H1 (cell line): ENCODE data around the gene IFNL1. TPM values are rescaled to one million over a fixed set of nuclear protein-coding genes. Genes with fewer than 3 reads are reported as not detected.

ENCODE experiments used
- CTCF ChIA-PET: fragments of 300-600 bp; sonication (Branson Sonifier 250); formaldehyde crosslinking; loops from one replicate; lab custom pipeline; 2021; ENCODE audit not compliant: partially characterized antibody; lab: Charles Lee
- POLR2A ChIA-PET: fragments of 300-600 bp; sonication (Branson Sonifier 250); formaldehyde crosslinking; loops from one replicate; lab custom pipeline; 2021; ENCODE audit warnings: inconsistent platforms; ENCODE audit not compliant: partially characterized antibody; lab: Charles Lee
- DNase-seq, 2 experiments: peaks; one replicate each; pipeline versions ENCODE4 v3.0.0 to v3.0.0-alpha.2; 2010 to 2022; ENCODE audit warnings: low spot score in 2 of 2, low read depth in 1 of 2, mixed read lengths in 1 of 2
- FAIRE-seq: peaks from 2 replicates; lab custom pipeline; 2011; peaks lifted over from hg19 to GRCh38; lab: Jason Lieb, UNC
- H2AFZ ChIP-seq: 2 replicates; pipeline ENCODE4 v1.8.1; 2012; ENCODE audit warnings: low read length, inconsistent platforms
- H2AK5ac ChIP-seq: 2 replicates; pipeline ENCODE4 v1.6.1; 2013; ENCODE audit warnings: low read depth, low read length
- H2BK120ac ChIP-seq: replicated peaks from 2 replicates; pipeline ENCODE3; 2013; ENCODE audit warnings: low read depth, low read length, inconsistent platforms
- H2BK12ac ChIP-seq: 2 replicates; pipeline ENCODE4 v1.6.1; 2013; ENCODE audit warnings: low read depth, low read length
- H2BK15ac ChIP-seq: 2 replicates; pipeline ENCODE4 v1.6.1; 2013; ENCODE audit warnings: low read length
- H2BK20ac ChIP-seq: 2 replicates; pipeline ENCODE4 v1.6.1; 2013; ENCODE audit warnings: low read length
- H2BK5ac ChIP-seq: 2 replicates; pipeline ENCODE4 v1.6.1; 2013; ENCODE audit warnings: low read depth, low read length
- H3K14ac ChIP-seq: 2 replicates; pipeline ENCODE4 v1.6.1; 2013; ENCODE audit warnings: inconsistent platforms; ENCODE audit not compliant: insufficient read length
- H3K18ac ChIP-seq: 2 replicates; pipeline ENCODE4 v1.6.1; 2013; ENCODE audit warnings: low read length; ENCODE audit errors: extremely low read depth
- H3K23ac ChIP-seq: 2 replicates; pipeline ENCODE4 v1.6.1; 2013; ENCODE audit warnings: inconsistent platforms; ENCODE audit not compliant: insufficient read length
- H3K23me2 ChIP-seq: 2 replicates; pipeline ENCODE4 v1.6.1; 2013; ENCODE audit warnings: low read depth, low read length
- H3K27ac ChIP-seq: 2 replicates; pipeline ENCODE4 v1.6.1; 2011; ENCODE audit warnings: low read depth, low read length, inconsistent platforms
- H3K27me3 ChIP-seq, 4 experiments: replicated peaks in 1 of 4; 1 replicate in 1 of 4; 2 replicates in 3 of 4; pipeline versions ENCODE4 v1.6.1 to v1.8.1; 2011 to 2013; ENCODE audit warnings: low read length in 3 of 4, mild to moderate bottlenecking in 3 of 4, inconsistent platforms in 2 of 4, mixed read lengths in 2 of 4, moderate library complexity in 1 of 4; ENCODE audit not compliant: control insufficient read depth in 3 of 4, insufficient read depth in 3 of 4; ENCODE audit errors: extremely low read depth in 1 of 4
- H3K36me3 ChIP-seq, 4 experiments: 2 replicates each; pipeline versions ENCODE4 v1.6.1 to v1.8.1; 2011 to 2013; ENCODE audit warnings: mild to moderate bottlenecking in 4 of 4, low read length in 3 of 4, moderate library complexity in 2 of 4, control low read depth in 1 of 4, inconsistent platforms in 1 of 4; ENCODE audit not compliant: insufficient read depth in 4 of 4, control insufficient read depth in 2 of 4
- H3K4ac ChIP-seq: replicated peaks from 2 replicates; pipeline ENCODE3; 2013; ENCODE audit warnings: low read length, low read depth, mixed read lengths, inconsistent platforms; ENCODE audit not compliant: insufficient read length
- H3K4me1 ChIP-seq, 4 experiments: replicated peaks in 1 of 4; 1 replicate in 1 of 4; 2 replicates in 3 of 4; pipeline versions ENCODE4 v1.6.1 to v1.8.1; 2011 to 2013; ENCODE audit warnings: low read length in 3 of 4, inconsistent platforms in 2 of 4, mixed read lengths in 1 of 4; ENCODE audit not compliant: insufficient read depth in 4 of 4, control insufficient read depth in 3 of 4
- H3K4me2 ChIP-seq, 2 experiments: 2 replicates each; pipeline versions ENCODE4 v1.6.1 to v1.8.1; 2011 to 2013; ENCODE audit warnings: low read depth in 2 of 2, low read length in 2 of 2, control low read depth in 1 of 2, inconsistent platforms in 1 of 2, mild to moderate bottlenecking in 1 of 2; ENCODE audit not compliant: insufficient read depth in 1 of 2
- H3K4me3 ChIP-seq, 4 experiments: fragments of 200-600, 300-600 bp in 1 of 4; sonication (generic), shearing (Covaris generic), sonication (Bioruptor Twin) in 1 of 4; 2 replicates each; pipeline versions ENCODE4 v1.5.1 to v1.8.1; 2011 to 2016; ENCODE audit warnings: low read length in 4 of 4, low read depth in 3 of 4, control low read depth in 2 of 4, inconsistent platforms in 2 of 4, mild to moderate bottlenecking in 2 of 4, mixed read lengths in 1 of 4, moderate library complexity in 1 of 4; ENCODE audit not compliant: insufficient read depth in 2 of 4; ENCODE audit errors: extremely low read depth in 1 of 4
- H3K56ac ChIP-seq: replicated peaks from 2 replicates; pipeline ENCODE3; 2013; ENCODE audit warnings: low read depth, mild to moderate bottlenecking, mixed read lengths, low read length, inconsistent platforms; ENCODE audit not compliant: insufficient read length
- H3K79me1 ChIP-seq: 2 replicates; pipeline ENCODE4 v1.6.1; 2013; ENCODE audit warnings: low read depth, low read length, control low read depth
- H3K79me2 ChIP-seq, 2 experiments: 2 replicates each; pipeline versions ENCODE4 v1.6.1 to v1.8.1; 2012 to 2013; ENCODE audit warnings: low read length in 2 of 2, mild to moderate bottlenecking in 2 of 2, inconsistent platforms in 1 of 2; ENCODE audit not compliant: insufficient read depth in 2 of 2, control insufficient read depth in 1 of 2
- H3K9ac ChIP-seq, 4 experiments: replicated peaks in 1 of 4; 1 replicate in 1 of 4; 2 replicates in 3 of 4; pipeline versions ENCODE4 v1.6.1 to v1.8.1; 2011 to 2013; ENCODE audit warnings: low read depth in 3 of 4, low read length in 3 of 4, control low read depth in 2 of 4, mild to moderate bottlenecking in 2 of 4, moderate library complexity in 2 of 4, inconsistent platforms in 1 of 4; ENCODE audit errors: extremely low read depth in 1 of 4
- H3K9me3 ChIP-seq, 2 experiments: 2 replicates each; pipeline versions ENCODE4 v1.6.1 to v1.8.1; 2012 to 2013; ENCODE audit warnings: mild to moderate bottlenecking in 2 of 2, moderate library complexity in 2 of 2, control low read depth in 1 of 2, inconsistent platforms in 1 of 2, low read depth in 1 of 2, low read length in 1 of 2, mixed read lengths in 1 of 2; ENCODE audit not compliant: insufficient read depth in 2 of 2
- H4K20me1 ChIP-seq, 2 experiments: replicated peaks in 1 of 2; 2 replicates each; pipeline versions ENCODE3 to v1.8.1; 2011 to 2013; ENCODE audit warnings: inconsistent platforms in 2 of 2, low read length in 2 of 2, mild to moderate bottlenecking in 1 of 2; ENCODE audit not compliant: insufficient read depth in 2 of 2, control insufficient read depth in 1 of 2
- H4K5ac ChIP-seq: 2 replicates; pipeline ENCODE4 v1.6.1; 2013; ENCODE audit warnings: low read length, low read depth, mixed read lengths, inconsistent platforms; ENCODE audit not compliant: insufficient read length
- H4K8ac ChIP-seq: 2 replicates; pipeline ENCODE4 v1.8.0; 2013; ENCODE audit warnings: mild to moderate bottlenecking, moderate library complexity, low read length, inconsistent platforms; ENCODE audit not compliant: insufficient read depth; ENCODE audit errors: extremely low read depth
- H4K91ac ChIP-seq: replicated peaks from 2 replicates; pipeline ENCODE3; 2013; ENCODE audit warnings: low read length, mixed read lengths, inconsistent platforms; ENCODE audit not compliant: insufficient read length
- ASH2L ChIP-seq: fragments of 200-600, 300-600 bp; sonication (generic); IDR thresholded peaks from one replicate; pipeline ENCODE4 v1.7.1; 2017; ENCODE audit warnings: low read length
- BACH1 ChIP-seq: IDR thresholded peaks from 2 replicates; pipeline ENCODE4 v1.6.1; 2012; ENCODE audit warnings: low read length, improper control_type of control experiment
- CBX8 ChIP-seq: fragments of 300-800, 300-1000 bp; sonication (generic); IDR thresholded peaks from 2 replicates; pipeline ENCODE4 v1.7.1; 2016; ENCODE audit warnings: low read depth, low read length, borderline replicate concordance
- JUND ChIP-seq: IDR thresholded peaks from 2 replicates; pipeline ENCODE4 v1.6.1; 2011; ENCODE audit warnings: mild to moderate bottlenecking, improper control_type of control experiment, low read length
- KDM1A ChIP-seq: fragments of 200-600, 300-600 bp; sonication (generic); IDR thresholded peaks from 2 replicates; pipeline ENCODE4 v1.7.1; 2016; ENCODE audit warnings: mild to moderate bottlenecking, low read length, borderline replicate concordance
- YY1 ChIP-seq: IDR thresholded peaks from 2 replicates; pipeline ENCODE4 v1.6.1; 2011; ENCODE audit warnings: low read depth, mild to moderate bottlenecking, low read length
- WGBS, 2 experiments: shearing (Covaris generic) in 1 of 2; methylation state at CpG; one replicate each; pipeline versions ENCODE4 v1.1.6 to v1.1.7; 2013 to 2015; ENCODE audit warnings: low lambda C conversion rate in 2 of 2, mixed read lengths in 2 of 2, inconsistent platforms in 1 of 2, low coverage in 1 of 2, missing lambda C conversion rate in 1 of 2; ENCODE audit not compliant: insufficient replicate concordance in 2 of 2, insufficient coverage in 1 of 2, insufficient read length in 1 of 2; ENCODE audit errors: extremely low coverage in 1 of 2, missing lambda C conversion rate in 1 of 2; 5-methylcytosine and 5-hydroxymethylcytosine counted together
- polyA plus RNA-seq, 7 experiments: library from polyadenylated mRNA; depleted of rRNA in 3 of 7; stranded (reverse) in 5 of 7; unstranded in 2 of 7; fragments of >200 nt in 5 of 7; fragments of 200-250 nt in 2 of 7; gene quantifications; 1 replicate in 5 of 7; 2 replicates in 1 of 7; 4 replicates in 1 of 7; pipeline versions ENCODE4 v1.2.1 to v1.2.3, GENCODE V29; 2011 to 2013; ENCODE audit warnings: missing spikeins in 2 of 7, mixed read lengths in 2 of 7
- total RNA-seq: library from RNA; stranded (reverse); fragmentation: NEBNext Ultra II Directional; extraction: Animal tissue kit (Norgen Biotek cat#: 25700); gene quantifications from 2 replicates; pipeline ENCODE4 v1.2.1, GENCODE V29; 2021

IFNL1 gene
- total and polyA plus RNA-seq, 2 of the 8 experiments (the other 6 are each of a cell fraction or from before 2014, with no cell fraction given): not detected

GRCh38 chr19:39335168-39335548 lies 39.0 kb downstream of the IFNL1 start:
- no peaks in the 10 kb centered on the region for H3K23me2 ChIP-seq
- H3K56ac ChIP-seq: no peak overlapping the region
- H2BK15ac ChIP-seq: no peak overlapping the region
- H4K5ac ChIP-seq: no peak overlapping the region
- no peak overlapping the region for H3K4me3 ChIP-seq
- ChIA-PET POLR2A (interaction anchor here (1.2 kb wide), 1 partner anchor 17 kb away, joined by 3 read pairs; no protein-coding TSS in a partner anchor), CTCF (interaction anchor here (0.8 to 11.7 kb wide), 3 partner anchors 11 to 159 kb away, joined by 3 to 85 read pairs (median 3); no protein-coding TSS in a partner anchor)
- DNase-seq: no peak
- H3K9ac ChIP-seq: no peak overlapping the region
- H2BK5ac ChIP-seq: no peak overlapping the region; the same call in 1 of the 2 replicates
- H2AK5ac ChIP-seq: no peak overlapping the region
- WGBS, 2 experiments: 87% methylated on average over 6 of the region's 6 CpGs; no CpG with 5 or more reads in 1 of the 2 experiments
- no peak overlapping the region for H2BK12ac ChIP-seq
- H3K79me1 ChIP-seq: no peaks in the 10 kb centered on the region
- peaks cover 0 to 3% (median 0%) of the 10 kb centered on the region in 4 experiments; a peak in 3 of 7 replicates for H3K4me1 ChIP-seq
- no peaks in the 10 kb centered on the region for H3K9me3 ChIP-seq
- no peaks in the 10 kb centered on the region for H3K79me2 ChIP-seq
- no peak overlapping the region for H2BK20ac ChIP-seq
- no peak overlapping the region for H3K4me2 ChIP-seq
- no peaks in the 10 kb centered on the region for H3K36me3 ChIP-seq
- H3K14ac ChIP-seq: no peak overlapping the region
- no peak overlapping the region for H4K91ac ChIP-seq
- no peak overlapping the region for H3K23ac ChIP-seq
- H3K4ac ChIP-seq: no peak overlapping the region
- peak overlapping the region; percentile 28; the same call in 1 of the 2 replicates for H4K8ac ChIP-seq
- no peaks in the 10 kb centered on the region for H4K20me1 ChIP-seq
- H3K18ac ChIP-seq: no peak overlapping the region
- TF ChIP-seq ASH2L: no peak
- no peak for TF ChIP-seq KDM1A
- no peak for TF ChIP-seq CBX8
- TF ChIP-seq JUND: no peak
- no peak for TF ChIP-seq YY1
- no peak for TF ChIP-seq BACH1
- no peak overlapping the region for H2BK120ac ChIP-seq
- no peak overlapping the region for H3K27ac ChIP-seq
- FAIRE-seq: no peak
- no peaks in the 10 kb centered on the region; a peak in 1 of 7 replicates for H3K27me3 ChIP-seq
- H2AFZ ChIP-seq: no peak overlapping the region
